ENCODE data around the gene C6orf62.

DNA sequence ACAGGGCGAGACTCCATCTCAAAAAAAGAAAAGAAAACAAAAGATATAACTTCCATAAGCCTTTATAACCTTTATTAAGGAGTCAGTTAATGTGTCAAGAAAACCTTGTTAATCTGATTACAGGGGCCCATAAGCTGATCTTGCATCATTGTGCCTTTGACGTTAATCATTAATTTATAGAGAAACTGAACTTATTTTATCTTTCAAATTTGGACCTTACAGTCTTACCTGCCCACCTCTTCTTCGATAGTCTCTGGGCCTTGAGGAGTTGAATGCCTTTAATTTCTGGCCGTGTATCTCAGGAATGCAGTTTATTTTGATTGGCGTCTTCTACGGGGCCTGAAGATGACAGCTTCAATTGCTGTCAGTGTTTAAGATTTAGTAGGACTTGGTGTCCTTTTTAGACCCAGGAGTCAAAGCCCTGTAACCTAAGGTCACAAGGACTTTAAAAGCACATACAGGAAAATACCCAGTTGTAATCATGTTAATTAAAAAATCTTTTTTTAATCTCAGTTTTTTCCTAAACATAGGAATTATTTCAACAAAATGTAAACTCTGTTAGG lies 46.3 kb downstream of the C6orf62 start:
- TF ChIP-seq CTCF (IDR thresholded peaks at IDR 0.05; ENCODE audit: insufficient read depth, low read length) (no peak), GABPA (IDR thresholded peaks at IDR 0.05; ENCODE audit: low read depth) (no peak), POLR2AphosphoS5 (IDR thresholded peaks at IDR 0.05; ENCODE audit: low read depth) (no peak)
- TF ChIP-seq, protein P1, sequence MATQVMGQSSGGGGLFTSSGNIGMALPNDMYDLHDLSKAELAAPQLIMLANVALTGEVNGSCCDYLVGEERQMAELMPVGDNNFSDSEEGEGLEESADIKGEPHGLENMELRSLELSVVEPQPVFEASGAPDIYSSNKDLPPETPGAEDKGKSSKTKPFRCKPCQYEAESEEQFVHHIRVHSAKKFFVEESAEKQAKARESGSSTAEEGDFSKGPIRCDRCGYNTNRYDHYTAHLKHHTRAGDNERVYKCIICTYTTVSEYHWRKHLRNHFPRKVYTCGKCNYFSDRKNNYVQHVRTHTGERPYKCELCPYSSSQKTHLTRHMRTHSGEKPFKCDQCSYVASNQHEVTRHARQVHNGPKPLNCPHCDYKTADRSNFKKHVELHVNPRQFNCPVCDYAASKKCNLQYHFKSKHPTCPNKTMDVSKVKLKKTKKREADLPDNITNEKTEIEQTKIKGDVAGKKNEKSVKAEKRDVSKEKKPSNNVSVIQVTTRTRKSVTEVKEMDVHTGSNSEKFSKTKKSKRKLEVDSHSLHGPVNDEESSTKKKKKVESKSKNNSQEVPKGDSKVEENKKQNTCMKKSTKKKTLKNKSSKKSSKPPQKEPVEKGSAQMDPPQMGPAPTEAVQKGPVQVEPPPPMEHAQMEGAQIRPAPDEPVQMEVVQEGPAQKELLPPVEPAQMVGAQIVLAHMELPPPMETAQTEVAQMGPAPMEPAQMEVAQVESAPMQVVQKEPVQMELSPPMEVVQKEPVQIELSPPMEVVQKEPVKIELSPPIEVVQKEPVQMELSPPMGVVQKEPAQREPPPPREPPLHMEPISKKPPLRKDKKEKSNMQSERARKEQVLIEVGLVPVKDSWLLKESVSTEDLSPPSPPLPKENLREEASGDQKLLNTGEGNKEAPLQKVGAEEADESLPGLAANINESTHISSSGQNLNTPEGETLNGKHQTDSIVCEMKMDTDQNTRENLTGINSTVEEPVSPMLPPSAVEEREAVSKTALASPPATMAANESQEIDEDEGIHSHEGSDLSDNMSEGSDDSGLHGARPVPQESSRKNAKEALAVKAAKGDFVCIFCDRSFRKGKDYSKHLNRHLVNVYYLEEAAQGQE (IDR thresholded peaks at IDR 0.05; ENCODE audit: insufficient replicate concordance, low read depth), result no peak

Data from HL-60 (cell line).